Colonic mucosa (tissue), 4 donors: ENCODE data around the gene CPT1A. TPM values are rescaled to one million over a fixed set of nuclear protein-coding genes. Genes with fewer than 3 reads are reported as not detected.
"Not testable (repeated sequence)": the region's sequence is repeated elsewhere in the genome, so short reads cannot be mapped to it uniquely, and the experiment has no call there.

ENCODE experiments used
- DNase-seq: peaks from one replicate; pipeline ENCODE4 v3.0.0-alpha.2; 2020
- H3K27ac ChIP-seq: fragments of 200-600 bp; one replicate; pipeline ENCODE4 v1.8.0; 2021
- H3K27me3 ChIP-seq: fragments of 200-600 bp; one replicate; pipeline ENCODE4 v1.8.0; 2021
- H3K36me3 ChIP-seq: fragments of 200-600 bp; one replicate; pipeline ENCODE4 v1.8.0; 2021
- H3K4me1 ChIP-seq: fragments of 200-600 bp; one replicate; pipeline ENCODE4 v1.8.0; 2021; ENCODE audit warnings: mild to moderate bottlenecking
- H3K4me3 ChIP-seq: fragments of 200-600 bp; one replicate; pipeline ENCODE4 v1.8.0; 2021
- H3K9ac ChIP-seq, 2 donors: one replicate each; pipeline ENCODE4 v1.7.0; 2013; ENCODE audit warnings: control low read depth in 2 of 2, low read depth in 2 of 2, low read length in 2 of 2
- H3K9me3 ChIP-seq: fragments of 200-600 bp; one replicate; pipeline ENCODE4 v1.8.0; 2021
- CTCF ChIP-seq: fragments of 200-600 bp; IDR thresholded peaks from one replicate; pipeline ENCODE4 v1.8.0; 2022; ENCODE audit warnings: antibody characterized with exemption, mild to moderate bottlenecking
- intact Hi-C: fragments of 100-400 bp; cut with DNase I; formaldehyde crosslinking; loops from one replicate; pipeline ENCODE4 v1.14.1; 2022
- total RNA-seq, 2 donors: library from RNA; stranded (reverse); fragmentation: NEBNext Ultra II Directional in 1 of 2; extraction: Animal tissue kit (Norgen Biotek cat#: 25700) in 1 of 2; gene quantifications; one replicate each; pipeline ENCODE4 v1.2.1, GENCODE V29; 2021
- donor health status: healthy.
- donor health status: DM: no; HTN: no; CAD: no.
- donor health status: DM: no; HTN: no; CAD: no.

CPT1A gene
- total RNA-seq = 100 to 1,000 TPM; 197 to 213 TPM

GRCh38 chr11:68841718-68842426, at the start of gene CPT1A:
CPT1A (minus strand) TSS chr11:68841916; CDS start chr11:68815474, 26,442 bp downstream.
- Histone ChIP-seq H3K4me1 (peaks cover 11% of the 10 kb centered on the region), H3K9ac (peak within 1 kb of the TSS; percentile 99)

GRCh38 chr11:68890490-68891231, 48.9 kb upstream of the CPT1A start:
- H3K4me1 ChIP-seq = no peaks in the 10 kb centered on the region
- peak; percentile 36 for DNase-seq
- intact Hi-C loops = no loop called here
- no peak overlapping the region for H3K27ac ChIP-seq
- peaks cover 7% of the 10 kb centered on the region for H3K36me3 ChIP-seq
- H3K4me3 ChIP-seq = no peak overlapping the region
- H3K9me3 ChIP-seq = no peaks in the 10 kb centered on the region
- no peak for TF ChIP-seq CTCF
- H3K9ac ChIP-seq = no peak overlapping the region
- no peaks in the 10 kb centered on the region for H3K27me3 ChIP-seq

More at GRCh38 chr11:68841718-68842426, at the start of gene CPT1A:
- TF ChIP-seq CTCF = no peak
- Histone ChIP-seq H3K27ac (peak within 1 kb of the TSS; percentile 89), H3K4me3 (peak within 1 kb of the TSS; percentile 85), H3K9me3 (no peaks in the 10 kb centered on the region), H3K27me3 (no peaks in the 10 kb centered on the region), H3K36me3 (no peaks in the 10 kb centered on the region)
- intact Hi-C loops = no loop called here
- peak; percentile 86 for DNase-seq

- H3K9me3 ChIP-seq = no peaks in the 10 kb centered on the region
- H3K27ac ChIP-seq = no peak overlapping the region
- H3K9ac ChIP-seq = no peak overlapping the region
- peaks cover 6% of the 10 kb centered on the region for H3K36me3 ChIP-seq
- no peak for TF ChIP-seq CTCF
- no peaks in the 10 kb centered on the region for H3K4me1 ChIP-seq
- peak; percentile 28 for DNase-seq
- no peaks in the 10 kb centered on the region for H3K27me3 ChIP-seq
- H3K4me3 ChIP-seq = no peak overlapping the region
- intact Hi-C loops = no loop called here
These were observed 48.3 kb upstream of the CPT1A start for GRCh38 chr11:68889948-68890446.

GRCh38 chr11:68884827-68885226, 43.1 kb upstream of the CPT1A start:
- H3K27me3 ChIP-seq, H3K9me3 ChIP-seq, H3K4me3 ChIP-seq, H3K4me1 ChIP-seq, H3K27ac ChIP-seq, H3K36me3 ChIP-seq, DNase-seq, H3K9ac ChIP-seq, intact Hi-C loops: not testable (repeated sequence)

GRCh38 chr11:68882391-68882790, 40.7 kb upstream of the CPT1A start:
- intact Hi-C loops = no loop called here
- Histone ChIP-seq H3K36me3 (no peaks in the 10 kb centered on the region), H3K27ac (no peak overlapping the region), H3K27me3 (no peaks in the 10 kb centered on the region), H3K9ac (no peak overlapping the region), H3K9me3 (no peaks in the 10 kb centered on the region), H3K4me3 (no peak overlapping the region), H3K4me1 (no peaks in the 10 kb centered on the region)
- TF ChIP-seq CTCF = no peak
- no peak for DNase-seq
